KBM-7 (cell line): ENCODE results near the gene SF3B6.
A peak's percentile ranks its signal among the peaks of the same experiment; 100 is the strongest.
"Not testable (repeated sequence)": the region's sequence is repeated elsewhere in the genome, so short reads cannot be mapped to it uniquely, and the experiment has no call there.

Source experiments
- DNase-seq: peaks from one replicate; pipeline ENCODE4 v3.0.0-alpha.2; 2015
- in situ Hi-C: fragments of 300-500 bp; cut with MboI; formaldehyde crosslinking; loops from 2 replicates; pipeline ENCODE4 v1.14.3; 2020; ENCODE audit warnings: low sequenced_read_pairs, low pct_unique_long_range_greater_than_20kb, mixed read lengths

The SF3B6 gene

DNA sequence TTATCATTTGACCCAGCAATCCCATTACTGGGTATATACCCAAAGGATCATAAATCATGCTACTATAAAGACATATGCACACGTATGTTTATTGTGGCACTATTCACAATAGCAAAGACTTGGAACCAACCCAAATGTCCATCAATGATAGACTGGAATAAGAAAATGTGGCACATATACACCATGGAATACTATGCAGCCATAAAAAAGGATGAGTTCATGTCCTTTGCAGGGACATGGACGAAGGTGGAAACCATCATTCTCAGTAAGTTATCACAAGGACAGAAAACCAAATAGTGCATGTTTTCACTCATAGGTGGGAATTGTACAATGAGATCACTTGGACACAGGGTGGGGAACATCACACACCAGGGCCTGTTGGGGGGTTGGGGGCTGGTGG lies 24.6 kb upstream of the SF3B6 start:
- DNase-seq, in situ Hi-C loops: not testable (repeated sequence)

DNA sequence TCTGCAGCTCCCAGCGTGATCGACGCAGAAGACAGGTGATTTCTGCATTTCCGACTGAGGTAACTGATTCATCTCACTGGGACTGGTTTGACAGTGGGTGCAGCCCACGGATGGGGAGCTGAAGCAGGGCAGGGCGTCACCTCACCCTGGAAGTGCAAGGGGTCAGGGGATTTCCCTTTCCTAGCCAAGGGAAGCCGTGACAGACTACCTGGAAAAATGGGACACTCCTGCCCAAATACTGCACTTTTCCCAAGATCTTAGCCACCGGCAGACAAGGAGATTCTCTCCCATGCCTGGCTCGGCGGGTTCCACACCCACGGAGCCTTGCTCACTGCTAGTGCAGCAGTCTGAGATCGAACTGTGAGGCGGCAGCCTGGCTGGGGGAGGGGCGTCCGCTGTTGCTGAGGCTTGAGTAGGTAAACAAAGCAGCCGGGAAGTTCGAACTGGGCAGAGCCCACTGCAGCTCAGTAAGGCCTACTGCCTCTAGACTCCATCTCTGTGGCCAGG lies 19.1 kb upstream of the SF3B6 start:
- DNase-seq, in situ Hi-C loops: not testable (repeated sequence)

- in situ Hi-C loops, DNase-seq: not testable (repeated sequence)
These were observed 17.1 kb upstream of the SF3B6 start for GRCh38 chr2:24093270-24093669.

DNA sequence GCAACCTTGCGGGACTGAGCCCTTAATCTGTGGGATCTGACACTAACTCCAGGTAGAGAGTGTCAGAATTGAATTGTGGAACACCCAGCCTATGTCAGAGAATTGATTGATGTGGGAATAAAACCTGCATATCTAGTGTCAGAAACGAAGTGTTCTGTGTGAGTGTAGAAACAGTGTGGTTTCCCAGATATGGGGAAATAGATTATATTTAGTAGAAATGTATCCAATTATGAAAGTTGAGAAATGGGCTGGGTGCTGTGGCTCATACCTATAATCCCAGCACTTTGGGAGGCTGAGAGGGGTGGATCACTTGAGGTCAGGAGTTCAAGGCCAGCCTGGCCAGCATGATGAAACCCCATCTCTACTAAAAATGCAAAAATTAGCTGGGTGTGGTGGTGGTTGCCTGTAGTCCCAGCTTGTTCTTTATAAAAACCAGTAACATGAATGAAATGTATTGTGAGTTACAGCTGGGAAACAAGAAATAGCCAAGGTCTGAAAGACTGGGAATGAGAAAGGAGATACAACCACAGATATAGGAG lies 12.8 kb upstream of the SF3B6 start:
- in situ Hi-C loops: no loop called here
- DNase-seq: no peak

GRCh38 chr2:24087032-24087431 lies 10.9 kb upstream of the SF3B6 start:
- in situ Hi-C loops: no loop called here
- no peak for DNase-seq

DNA sequence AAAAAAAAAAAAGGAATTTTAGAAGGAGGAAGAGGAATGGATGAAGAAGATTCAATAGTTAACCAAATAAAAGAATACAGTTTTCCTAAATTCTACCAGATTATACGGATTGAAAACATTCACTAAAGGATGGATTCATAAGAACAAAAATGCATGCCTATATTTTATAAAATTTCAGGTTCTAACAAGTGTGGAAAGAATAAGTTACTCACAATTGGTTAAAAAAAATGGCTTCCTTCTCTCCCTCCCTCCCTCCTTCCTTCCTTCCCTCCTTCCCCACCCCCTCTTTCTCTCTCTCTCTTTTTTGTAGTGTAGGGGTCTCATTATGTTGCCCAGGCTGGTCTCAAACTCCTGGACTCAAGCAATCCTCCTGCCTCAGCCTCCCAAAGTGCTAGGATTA lies 10.1 kb upstream of the SF3B6 start:
- in situ Hi-C loops: no loop called here
- no peak for DNase-seq

GRCh38 chr2:24085200-24085489 lies 9.0 kb upstream of the SF3B6 start:
- in situ Hi-C loops: no loop called here

DNA sequence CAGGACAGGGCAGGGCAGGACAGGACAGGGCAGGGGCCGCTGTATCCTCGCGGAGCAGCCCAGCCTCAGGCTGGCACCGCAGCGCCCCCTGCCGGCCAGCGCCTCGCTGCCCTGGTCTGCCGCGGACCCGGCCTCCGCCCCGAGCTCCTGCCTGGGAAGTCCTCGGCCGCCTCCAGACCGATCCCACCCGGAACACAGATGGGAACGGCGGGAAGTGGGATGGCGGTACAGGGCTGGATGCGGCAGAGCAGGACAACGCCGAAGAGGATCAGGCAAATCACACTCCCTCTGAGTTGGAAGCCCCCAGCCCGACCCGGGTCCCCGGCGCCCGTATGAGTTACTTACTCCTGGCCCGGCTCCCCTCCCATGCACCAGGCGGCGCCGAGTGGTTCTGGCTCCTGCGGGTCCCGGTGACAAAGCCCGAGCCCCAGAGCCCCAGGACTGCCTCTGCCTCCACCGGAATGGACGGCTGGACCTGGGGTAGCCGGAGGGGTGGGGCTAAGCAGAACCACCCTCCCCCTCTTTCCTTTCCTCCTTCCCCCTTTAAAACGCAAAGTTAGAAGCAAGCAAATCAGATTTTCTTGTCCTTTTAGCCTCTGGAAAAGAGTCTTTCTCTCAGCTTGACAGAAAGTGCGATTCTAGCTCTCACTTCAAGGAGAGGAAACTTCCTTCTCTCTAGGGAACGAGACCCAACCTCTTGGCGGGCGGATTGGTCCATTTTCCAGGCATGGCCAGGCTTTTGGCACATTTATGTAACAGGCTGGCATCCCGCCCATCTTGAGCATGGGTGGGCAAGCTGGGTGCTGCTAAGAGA lies 8.5 kb upstream of the SF3B6 start, which contains the start of gene TP53I3:
TSS of gene TP53I3 (minus strand) at position 449 of the 814 bp plus-strand sequence. CDS start 508 bp downstream, outside the sequence.
- peak; percentile 94 for DNase-seq
- in situ Hi-C loops: no loop called here

More at GRCh38 chr2:24085200-24085489, 9.0 kb upstream of the SF3B6 start:
- DNase-seq: no peak

GRCh38 chr2:24083567-24084385 lies 7.7 kb upstream of the SF3B6 start:
- DNase-seq: peak; percentile 95
- in situ Hi-C loops: no loop called here

DNA sequence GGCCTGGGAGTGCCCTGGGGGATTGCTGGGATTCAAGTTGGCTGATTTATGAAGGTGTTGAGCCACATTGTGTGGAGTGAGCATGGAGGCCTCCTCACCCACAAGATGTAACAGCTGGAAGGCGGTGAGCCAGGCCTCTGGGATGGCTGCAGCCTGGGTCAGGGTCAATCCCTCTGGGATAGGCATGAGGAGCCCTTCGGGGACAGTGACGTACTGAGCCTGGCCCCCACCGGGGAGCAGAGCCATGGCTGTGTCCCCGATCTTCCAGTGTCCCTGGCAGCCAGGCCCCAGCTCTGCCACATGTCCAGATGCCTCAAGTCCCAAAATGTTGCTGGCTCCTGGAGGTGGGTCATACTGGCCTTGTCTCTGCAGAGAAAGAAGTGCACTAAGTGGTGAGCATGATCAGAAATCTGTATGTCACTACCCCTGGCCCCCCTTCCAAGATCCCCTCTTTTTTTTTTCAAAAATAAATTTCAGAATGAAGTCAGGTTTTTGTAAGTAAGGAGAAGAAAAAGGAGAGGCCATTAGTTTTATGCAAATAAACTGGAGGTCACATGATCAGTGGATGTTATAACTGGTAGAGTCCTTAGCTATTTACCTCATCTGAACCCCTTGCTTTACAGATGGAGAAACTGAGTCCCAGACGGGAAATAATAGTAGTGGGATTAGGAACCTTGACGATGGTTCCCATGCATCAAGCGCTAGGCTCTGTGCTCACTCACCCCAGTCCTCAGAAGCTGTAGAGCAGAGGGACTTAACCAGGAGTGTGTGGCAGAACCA lies 6.9 kb upstream of the SF3B6 start:
- DNase-seq: no peak
- in situ Hi-C loops: no loop called here

DNA sequence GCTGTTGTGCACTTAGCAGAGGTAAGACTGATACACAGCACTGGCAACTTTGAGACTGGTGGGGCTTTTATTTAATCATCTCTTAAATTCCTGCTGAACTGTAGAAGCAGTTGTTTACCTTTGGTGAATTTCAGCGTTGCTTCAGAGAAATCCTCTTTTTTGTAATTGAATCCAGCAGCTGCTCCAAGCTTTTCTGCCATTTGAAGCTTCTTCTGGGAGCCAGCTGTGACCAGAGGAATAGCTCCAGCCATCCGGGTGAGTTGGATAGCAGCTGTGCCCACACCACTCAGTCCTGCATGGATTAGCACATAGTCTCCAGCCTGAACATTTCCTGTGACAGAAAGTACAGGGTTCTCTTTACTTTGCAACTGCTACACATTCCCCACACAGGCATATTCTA lies 4.6 kb upstream of the SF3B6 start:
- in situ Hi-C loops: no loop called here
- DNase-seq: no peak

- peak; percentile 18 for DNase-seq
- in situ Hi-C loops: no loop called here
These were observed 1.8 kb upstream of the SF3B6 start for GRCh38 chr2:24077879-24078278.

- in situ Hi-C loops: no loop called here
- DNase-seq: no peak
These were observed 1.4 kb upstream of the SF3B6 start for GRCh38 chr2:24077535-24077877.

DNA sequence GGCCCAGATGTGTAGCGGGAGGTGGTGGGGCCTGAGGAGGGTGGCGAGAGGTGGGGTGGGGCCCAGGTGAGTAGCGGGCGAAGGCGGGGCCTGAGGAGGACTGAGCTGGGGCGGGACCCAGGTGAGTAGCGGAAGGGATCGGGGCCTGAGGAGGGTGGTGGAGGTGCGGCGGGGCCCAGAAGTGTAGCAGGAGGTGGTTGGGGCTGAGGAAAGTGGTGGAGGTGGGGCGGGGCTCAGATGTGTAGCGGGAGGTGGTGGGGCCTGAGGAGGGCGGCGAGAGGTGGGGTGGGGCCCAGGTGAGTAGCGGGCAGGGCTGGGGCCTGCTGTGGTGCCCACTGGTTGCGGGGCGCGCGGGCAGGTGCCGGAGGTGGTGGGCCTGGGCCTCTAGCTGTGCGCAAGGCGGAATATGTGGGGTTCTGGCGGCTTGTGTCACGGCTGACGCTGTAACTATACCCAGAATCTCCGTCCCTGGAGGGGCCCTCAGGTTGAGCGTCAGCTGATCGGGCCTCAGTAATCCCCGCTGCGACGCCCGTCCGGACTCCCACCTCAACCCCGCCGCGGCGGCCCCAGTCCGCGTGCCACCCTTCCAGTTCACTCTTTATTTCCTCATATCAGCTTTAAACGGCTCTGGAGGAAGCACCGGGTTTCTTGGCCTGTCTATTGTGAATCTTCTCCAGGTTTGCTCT lies 866 bp upstream of the SF3B6 start:
- peak; percentile 61 for DNase-seq

DNA sequence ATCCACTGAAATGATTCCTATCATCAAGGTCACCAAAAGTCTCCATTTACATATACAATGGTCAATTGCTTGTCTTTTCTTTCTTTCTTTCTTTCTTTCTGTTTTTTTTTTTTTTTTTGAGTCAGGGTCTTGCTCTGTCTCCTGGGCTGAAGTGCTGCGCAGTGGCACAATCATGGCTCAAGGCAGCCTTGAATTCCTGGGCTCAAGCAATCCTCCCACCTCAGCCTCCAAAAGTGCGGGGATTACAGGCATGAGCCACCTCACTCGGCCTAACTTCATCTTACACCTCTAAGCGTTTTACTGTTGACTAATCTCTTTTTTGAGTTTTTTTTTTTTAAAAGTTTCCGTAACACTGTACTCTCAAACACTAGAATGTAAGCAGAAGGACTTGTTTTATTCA lies 867 bp downstream of the SF3B6 start:
- no peak for DNase-seq
- in situ Hi-C loops: no loop called here

More for the DNA sequence above, 866 bp upstream of the SF3B6 start:
- in situ Hi-C loops: no loop called here

DNA sequence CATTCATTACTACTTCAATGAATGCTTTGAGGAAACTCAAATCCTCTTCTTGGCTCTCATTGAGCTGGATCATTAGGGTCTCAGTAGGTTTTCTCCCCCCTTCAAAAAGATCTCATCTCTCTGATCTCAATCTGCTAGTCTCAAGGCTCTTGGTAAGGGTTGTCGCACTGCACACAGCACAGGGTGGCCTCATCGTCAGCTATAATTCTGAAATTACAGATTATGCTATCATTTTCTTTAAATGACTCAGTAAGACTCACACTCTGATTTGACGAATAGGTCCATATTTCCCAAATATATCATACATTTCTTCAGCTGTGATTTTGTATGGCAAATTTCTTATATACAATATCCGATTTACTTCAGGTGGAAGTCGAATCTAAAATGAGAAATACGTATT lies 2.3 kb downstream of the SF3B6 start:
- in situ Hi-C loops: no loop called here
- DNase-seq: no peak

DNA sequence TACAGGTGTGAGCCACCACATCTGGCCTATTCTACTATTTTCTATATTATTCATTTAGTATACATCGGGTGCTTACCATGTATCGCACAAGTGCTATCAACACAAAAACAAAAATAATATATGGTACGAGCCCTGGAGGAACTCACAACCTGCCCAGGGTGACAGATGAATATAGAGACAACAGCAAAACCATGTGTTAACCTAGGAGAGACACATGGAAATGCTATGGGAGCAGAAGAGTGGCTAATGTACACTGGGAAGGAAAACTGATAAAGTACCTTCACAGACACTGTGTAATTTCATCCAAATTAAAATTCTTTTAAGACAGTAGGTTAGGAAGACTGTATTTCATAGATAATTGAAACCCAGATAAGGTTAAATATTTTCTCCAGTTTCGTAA lies 3.9 kb downstream of the SF3B6 start:
- DNase-seq: no peak
- in situ Hi-C loops: no loop called here

DNA sequence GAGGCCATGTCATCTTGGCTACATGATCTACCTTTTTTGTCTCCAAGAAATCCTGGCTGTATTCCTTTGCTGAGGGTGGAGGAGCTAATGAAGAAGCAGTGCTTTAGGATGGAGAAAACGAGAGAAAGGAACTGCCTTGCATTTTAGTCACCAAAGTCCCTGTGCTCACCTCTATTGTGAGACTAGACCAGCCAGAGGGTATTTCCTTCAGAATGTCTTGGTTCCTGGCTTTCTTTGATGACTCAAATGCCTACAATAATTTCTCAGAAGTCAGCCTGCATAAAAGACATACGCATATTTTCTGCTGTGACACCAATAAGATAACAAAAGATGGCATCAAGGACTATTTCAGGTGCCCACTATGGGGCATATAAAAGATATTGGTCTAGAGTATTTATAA lies 10.8 kb downstream of the SF3B6 start:
- in situ Hi-C loops: no loop called here
- DNase-seq: no peak
